Hepatocyte (in vitro differentiated cells): Measurements from ENCODE around the gene RBM15.

Source experiments
- EZH2phosphoT487 ChIP-seq: fragments of 200-600 bp; sonication (generic); IDR thresholded peaks from one replicate; pipeline ENCODE4 v1.6.1; 2018; ENCODE audit warnings: antibody characterized with exemption, mild to moderate bottlenecking, low read depth, moderate library complexity; ENCODE audit not compliant: unreplicated experiment, severe bottlenecking
- TF ChIP-seq, protein P1 (sequence below): fragments of 200-600 bp; sonication (generic); IDR thresholded peaks from 2 replicates; pipeline ENCODE4 v1.5.1; 2016; ENCODE audit warnings: antibody characterized with exemption, mild to moderate bottlenecking; ENCODE audit not compliant: poor library complexity

DNA sequence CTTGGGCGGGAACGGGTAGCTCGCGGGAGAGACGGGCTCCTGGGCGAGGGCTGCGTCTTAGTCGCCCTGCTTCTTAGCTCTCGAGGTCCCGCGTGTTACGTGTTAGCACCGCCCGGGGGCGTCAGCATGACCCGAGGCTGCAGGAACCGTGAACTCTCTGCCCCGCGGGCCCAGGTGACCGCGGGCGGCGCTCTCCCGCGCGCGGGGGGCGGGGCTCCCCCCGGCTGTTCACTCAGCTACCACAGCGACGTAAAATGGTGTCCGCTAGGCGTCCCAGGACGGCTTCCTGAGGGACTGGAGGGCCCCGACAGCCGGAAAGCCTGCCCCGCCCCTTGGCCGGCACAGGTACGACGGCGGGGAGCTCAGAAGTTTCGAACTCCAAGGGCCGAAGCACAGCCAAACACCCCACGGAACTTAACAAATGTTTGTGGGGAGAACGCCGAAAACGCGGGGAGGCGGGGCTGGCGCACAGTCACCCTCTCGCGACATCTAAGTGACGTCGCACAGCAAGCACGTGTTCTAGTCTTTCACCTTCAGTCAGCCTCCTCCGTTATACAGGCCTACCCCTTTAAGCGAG, 780 bp upstream of the RBM15 start:
- TF ChIP-seq, protein P1, sequence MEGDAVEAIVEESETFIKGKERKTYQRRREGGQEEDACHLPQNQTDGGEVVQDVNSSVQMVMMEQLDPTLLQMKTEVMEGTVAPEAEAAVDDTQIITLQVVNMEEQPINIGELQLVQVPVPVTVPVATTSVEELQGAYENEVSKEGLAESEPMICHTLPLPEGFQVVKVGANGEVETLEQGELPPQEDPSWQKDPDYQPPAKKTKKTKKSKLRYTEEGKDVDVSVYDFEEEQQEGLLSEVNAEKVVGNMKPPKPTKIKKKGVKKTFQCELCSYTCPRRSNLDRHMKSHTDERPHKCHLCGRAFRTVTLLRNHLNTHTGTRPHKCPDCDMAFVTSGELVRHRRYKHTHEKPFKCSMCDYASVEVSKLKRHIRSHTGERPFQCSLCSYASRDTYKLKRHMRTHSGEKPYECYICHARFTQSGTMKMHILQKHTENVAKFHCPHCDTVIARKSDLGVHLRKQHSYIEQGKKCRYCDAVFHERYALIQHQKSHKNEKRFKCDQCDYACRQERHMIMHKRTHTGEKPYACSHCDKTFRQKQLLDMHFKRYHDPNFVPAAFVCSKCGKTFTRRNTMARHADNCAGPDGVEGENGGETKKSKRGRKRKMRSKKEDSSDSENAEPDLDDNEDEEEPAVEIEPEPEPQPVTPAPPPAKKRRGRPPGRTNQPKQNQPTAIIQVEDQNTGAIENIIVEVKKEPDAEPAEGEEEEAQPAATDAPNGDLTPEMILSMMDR = peak; percentile 55
- no peak for TF ChIP-seq EZH2phosphoT487
